Coronary artery (tissue), 2 donors: ENCODE results near the gene HOXB1.
A peak's percentile ranks its signal among the peaks of the same experiment; 100 is the strongest.

Experiments used
- DNase-seq: peaks from one replicate; pipeline ENCODE4 v3.0.0-alpha.2; 2017; ENCODE audit warnings: low spot score
- H3K27ac ChIP-seq, 2 donors: fragments of 200-600 bp; sonication (generic); one replicate each; pipeline ENCODE4 v1.5.1; 2016 to 2019
- H3K4me3 ChIP-seq: fragments of 200-600 bp; sonication (generic); 2 replicates; pipeline ENCODE4 v1.5.1; 2016; ENCODE audit warnings: mild to moderate bottlenecking, moderate library complexity
- TF ChIP-seq, protein P1 (sequence below): fragments of 200-600 bp; sonication (generic); IDR thresholded peaks from one replicate; pipeline ENCODE4 v1.5.1; 2019; ENCODE audit warnings: antibody characterized with exemption

Gene HOXB1

DNA sequence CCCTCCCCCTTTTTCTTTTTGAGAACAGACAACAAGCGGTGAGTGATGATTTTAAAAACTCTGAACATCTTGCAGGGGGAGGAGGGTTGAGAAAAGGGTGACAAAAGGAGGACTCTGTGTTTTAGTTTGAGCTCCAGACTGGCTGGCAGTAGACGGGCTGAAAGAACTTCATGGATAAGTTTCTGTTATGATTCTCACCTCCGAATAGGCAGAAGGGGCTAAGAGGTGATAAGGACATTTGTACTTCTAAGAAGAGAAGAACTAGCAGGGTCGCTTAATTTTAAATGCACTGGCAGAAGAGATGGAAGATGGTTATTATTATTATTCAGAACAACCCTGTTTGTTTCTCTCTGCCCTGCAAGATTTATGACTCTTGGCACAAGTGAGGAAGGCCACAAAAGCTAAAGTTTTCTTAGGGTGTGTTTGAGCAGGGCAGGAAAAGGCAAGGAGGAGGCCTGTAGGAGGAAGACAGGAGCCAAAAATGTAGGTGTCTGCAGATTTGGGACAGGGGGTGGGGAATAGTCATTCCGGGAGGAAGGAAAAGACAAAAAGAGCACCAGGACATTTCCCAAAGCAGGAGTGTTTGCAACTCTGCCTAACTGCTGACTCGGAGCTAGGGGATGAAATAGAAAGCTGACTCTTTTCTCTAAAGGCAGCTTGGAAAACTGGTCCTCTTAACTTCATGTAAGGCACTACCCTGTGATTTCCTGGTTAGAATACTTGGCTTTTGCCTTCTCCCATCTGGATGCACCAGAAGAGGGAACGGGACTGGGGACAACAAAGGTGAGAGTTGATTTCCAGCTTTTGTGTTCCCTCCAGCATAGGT is 26.0 kb upstream of the HOXB1 start:
- TF ChIP-seq, protein P1, sequence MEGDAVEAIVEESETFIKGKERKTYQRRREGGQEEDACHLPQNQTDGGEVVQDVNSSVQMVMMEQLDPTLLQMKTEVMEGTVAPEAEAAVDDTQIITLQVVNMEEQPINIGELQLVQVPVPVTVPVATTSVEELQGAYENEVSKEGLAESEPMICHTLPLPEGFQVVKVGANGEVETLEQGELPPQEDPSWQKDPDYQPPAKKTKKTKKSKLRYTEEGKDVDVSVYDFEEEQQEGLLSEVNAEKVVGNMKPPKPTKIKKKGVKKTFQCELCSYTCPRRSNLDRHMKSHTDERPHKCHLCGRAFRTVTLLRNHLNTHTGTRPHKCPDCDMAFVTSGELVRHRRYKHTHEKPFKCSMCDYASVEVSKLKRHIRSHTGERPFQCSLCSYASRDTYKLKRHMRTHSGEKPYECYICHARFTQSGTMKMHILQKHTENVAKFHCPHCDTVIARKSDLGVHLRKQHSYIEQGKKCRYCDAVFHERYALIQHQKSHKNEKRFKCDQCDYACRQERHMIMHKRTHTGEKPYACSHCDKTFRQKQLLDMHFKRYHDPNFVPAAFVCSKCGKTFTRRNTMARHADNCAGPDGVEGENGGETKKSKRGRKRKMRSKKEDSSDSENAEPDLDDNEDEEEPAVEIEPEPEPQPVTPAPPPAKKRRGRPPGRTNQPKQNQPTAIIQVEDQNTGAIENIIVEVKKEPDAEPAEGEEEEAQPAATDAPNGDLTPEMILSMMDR: no peak
- Histone ChIP-seq H3K27ac (peak overlapping the region; percentile 27 to 87), H3K4me3 (peak overlapping the region; percentile 14)
- no peak for DNase-seq

DNA sequence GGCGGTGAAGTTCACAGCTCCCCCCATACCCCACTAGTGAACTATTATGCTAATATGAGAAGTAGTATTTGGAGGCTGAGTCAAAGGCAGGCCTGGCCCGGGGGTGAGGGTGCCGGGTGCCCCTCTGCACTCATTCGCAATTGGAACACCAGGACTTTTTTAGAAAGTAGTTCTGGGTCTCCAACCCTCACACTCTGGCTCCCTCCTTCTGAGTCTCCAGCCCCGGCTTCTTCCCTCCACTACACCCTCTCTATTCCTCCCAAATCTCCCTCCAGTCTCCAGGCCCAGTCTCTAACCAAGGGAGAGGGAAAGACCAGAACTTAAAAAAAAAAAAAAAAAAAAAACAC is 25.4 kb upstream of the HOXB1 start:
- no peak for DNase-seq
- TF ChIP-seq, protein P1: no peak
- Histone ChIP-seq H3K27ac (peak overlapping the region in 1 of 2 donors; percentile 87), H3K4me3 (peak overlapping the region; percentile 73)

DNA sequence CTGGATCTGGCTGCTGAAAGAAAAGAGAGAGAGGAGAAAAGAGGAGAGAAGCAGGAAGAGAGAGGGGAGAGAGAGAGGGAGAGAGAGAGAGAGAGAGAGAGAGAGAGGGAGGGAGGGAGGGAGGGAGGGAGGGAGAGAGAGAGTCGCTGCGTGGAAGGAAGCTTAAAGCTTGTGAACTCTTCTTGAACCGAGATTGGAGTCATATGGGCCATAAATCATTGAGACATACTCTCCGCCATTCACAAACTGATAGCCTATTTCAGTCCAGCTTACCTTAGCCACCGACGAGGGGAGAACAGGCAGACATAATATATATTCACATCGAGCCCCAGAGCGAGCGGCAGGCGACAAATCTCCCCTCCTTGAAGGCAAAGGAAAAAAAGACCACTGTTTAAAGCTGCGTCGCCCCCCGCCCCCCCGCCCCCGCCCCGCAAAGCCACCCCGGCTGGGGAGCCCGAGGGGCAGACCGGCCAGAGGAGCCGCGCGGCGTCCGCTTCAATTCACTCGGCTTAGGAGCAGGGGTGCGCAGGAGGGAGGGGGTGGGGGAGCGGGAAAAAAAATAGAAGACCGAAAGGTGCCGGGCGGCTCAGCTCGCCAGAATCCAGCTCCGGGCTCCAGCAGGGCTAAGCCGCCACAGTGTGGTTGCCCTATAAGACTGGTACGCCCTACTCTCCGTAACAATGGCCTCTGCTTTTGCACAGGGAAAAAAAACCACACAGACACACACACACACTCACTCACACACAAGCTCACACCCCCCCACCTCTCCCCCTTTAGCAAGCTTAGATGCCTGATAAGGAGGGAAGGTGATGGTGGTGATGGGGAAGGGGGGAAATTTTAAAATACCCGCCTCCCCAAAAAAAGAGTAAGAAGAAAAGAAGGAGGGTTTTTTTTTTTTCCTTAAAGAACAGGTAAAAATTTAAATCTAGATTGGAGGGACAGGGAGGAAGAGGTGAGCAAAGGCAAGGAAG is 24.7 kb upstream of the HOXB1 start:
- Histone ChIP-seq H3K4me3 (peak overlapping the region; percentile 73), H3K27ac (peak overlapping the region; percentile 80 to 87)
- no peak for DNase-seq
- TF ChIP-seq, protein P1: peak; percentile 58

DNA sequence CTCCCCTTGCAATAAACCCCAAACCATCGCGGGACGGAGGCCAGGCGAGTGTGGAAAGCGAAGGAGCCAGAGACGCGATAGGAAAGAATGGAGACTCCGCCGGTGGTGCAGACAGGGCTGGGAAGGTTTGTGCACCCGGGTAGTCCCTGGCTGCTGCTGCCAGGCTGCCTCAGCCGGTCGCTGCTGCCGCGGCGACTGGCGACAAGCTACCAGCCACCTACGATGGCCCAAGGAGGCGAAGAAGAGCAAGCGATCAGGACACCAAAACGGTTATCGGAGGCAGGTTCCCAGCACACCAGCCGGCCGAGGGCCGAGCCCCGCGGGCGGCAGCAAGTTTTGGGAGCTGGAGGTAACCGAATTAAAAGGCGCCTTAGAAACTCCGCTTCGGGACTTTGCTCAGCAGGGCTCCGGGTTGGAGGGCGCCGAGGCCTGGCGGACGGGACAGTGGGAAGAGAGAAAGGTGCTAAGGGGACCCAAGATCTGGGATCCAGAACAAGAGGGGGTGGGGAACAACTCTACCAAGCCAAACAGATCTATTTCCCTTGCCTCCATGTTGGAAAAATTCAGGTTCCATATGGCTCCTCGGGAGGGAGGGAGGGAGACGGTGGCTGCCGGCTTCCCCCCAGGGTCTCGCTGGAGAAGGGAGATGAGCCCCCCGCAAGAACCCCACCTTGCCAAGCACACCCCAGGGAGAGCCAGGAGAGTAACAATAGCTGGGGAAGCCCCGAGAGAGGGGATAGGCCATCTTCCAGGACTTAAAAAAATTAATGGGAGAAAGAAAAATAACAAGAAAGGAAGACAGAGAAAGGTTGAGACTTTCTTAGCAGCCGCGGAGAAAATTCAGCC is 23.8 kb upstream of the HOXB1 start:
- TF ChIP-seq, protein P1: no peak
- Histone ChIP-seq H3K27ac (peak overlapping the region; percentile 80 to 87), H3K4me3 (peak overlapping the region; percentile 73)
- DNase-seq: no peak

DNA sequence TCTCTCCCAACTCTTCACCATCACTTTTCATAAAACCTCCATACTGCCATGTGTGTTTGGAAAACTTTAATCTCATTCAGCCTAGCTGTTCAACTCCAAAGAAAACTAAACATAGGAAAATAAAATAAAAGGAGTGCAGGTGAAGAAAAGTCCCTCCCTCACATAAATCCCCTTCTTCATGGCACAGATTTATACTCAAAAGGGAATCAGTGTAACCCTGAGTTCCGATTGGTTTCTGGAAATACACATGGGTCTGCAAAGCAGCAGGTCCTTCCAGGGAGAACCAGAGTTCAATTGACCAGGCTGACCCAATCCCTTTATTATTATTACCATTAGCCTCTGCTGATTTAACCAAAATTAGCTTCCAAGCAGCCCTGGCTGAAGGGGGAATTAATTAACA is 23.0 kb upstream of the HOXB1 start:
- no peak for DNase-seq
- Histone ChIP-seq H3K27ac (peak overlapping the region; percentile 80 to 87), H3K4me3 (peak overlapping the region; percentile 73)
- TF ChIP-seq, protein P1: no peak

GRCh38 chr17:48553190-48553547 is 22.4 kb upstream of the HOXB1 start:
- Histone ChIP-seq H3K27ac (peak overlapping the region; percentile 36 to 67), H3K4me3 (peak overlapping the region; percentile 41)
- TF ChIP-seq, protein P1: no peak
- no peak for DNase-seq
